ENCODE results near the gene RPS23.
A peak's percentile ranks its signal among the peaks of the same experiment; 100 is the strongest.

Gene RPS23

GRCh38 chr5:82246960-82247574 lies 31.1 kb downstream of the RPS23 start:
- no peak for TF ChIP-seq POLR2A (IDR thresholded peaks at IDR 0.05; ENCODE audit: low read length)
- TF ChIP-seq GATA1 (IDR thresholded peaks at IDR 0.05; ENCODE audit: low read depth, low read length): no peak
- no peak for DNase-seq

DNA sequence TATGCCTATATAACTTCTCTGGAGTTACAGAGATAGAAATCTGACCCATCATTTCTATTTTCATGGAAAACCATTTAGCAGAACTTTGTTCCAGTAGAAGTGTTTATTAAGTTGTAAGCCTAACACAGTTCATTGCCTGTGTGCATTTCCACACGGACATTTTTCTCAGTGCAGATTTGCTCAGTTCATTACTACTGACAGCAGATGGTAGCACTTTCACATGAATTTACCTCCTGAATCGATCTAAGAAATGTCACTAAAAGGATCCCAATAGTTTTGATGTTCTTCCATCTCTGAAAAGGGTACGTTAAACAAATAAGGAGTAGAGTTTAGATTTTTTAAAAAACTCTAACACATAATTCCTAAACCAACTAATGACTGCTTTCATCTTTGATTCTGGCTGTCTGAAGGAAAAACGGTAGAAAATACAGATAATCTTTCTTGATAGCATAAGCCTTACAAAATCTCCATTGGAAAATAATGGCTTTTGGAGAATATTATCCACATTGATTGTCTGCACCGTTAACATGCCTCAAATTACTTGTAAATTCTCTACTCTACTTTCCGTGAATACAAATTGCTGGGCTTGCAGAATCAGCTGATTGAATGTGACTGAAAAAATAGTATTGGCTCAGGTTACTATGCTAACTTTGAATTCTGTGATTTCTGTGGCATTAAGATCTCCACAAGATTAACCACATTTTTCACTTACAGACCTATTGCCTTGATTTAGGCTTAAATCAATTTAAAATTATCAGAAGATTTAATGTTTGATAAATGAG lies 33.1 kb downstream of the RPS23 start:
- TF ChIP-seq GATA1 (IDR thresholded peaks at IDR 0.05; ENCODE audit: low read depth, low read length): no peak
- TF ChIP-seq POLR2A (IDR thresholded peaks at IDR 0.05; ENCODE audit: low read length): no peak

DNA sequence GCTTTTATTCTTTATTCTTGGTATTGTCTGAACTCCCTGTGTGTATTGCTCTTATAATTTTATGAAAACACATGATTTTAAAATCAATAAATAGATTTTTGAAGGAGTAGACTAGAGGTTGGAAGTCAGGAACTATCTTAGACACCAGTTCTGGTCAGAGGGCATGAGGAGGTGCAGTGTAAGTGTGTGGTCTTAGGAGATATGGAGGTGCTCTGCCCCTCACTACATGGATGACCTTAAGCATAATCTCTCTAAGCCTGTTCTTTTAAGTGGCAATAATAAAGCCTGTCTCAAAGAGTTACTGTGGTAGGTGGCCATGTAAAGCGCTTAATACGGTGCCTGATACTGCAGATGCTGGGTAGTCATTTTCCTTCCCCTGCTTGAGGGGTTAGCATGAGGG lies 34.0 kb downstream of the RPS23 start:
- TF ChIP-seq GATA1 (IDR thresholded peaks at IDR 0.05; ENCODE audit: low read depth, low read length): no peak
- TF ChIP-seq POLR2A (IDR thresholded peaks at IDR 0.05; ENCODE audit: low read length): no peak
- DNase-seq: no peak

More for the DNA sequence above, 33.1 kb downstream of the RPS23 start:
- DNase-seq: no peak

GRCh38 chr5:82234885-82235284 lies 43.3 kb downstream of the RPS23 start:
- no peak for DNase-seq
- TF ChIP-seq POLR2A (IDR thresholded peaks at IDR 0.05; ENCODE audit: low read length) (no peak), GATA1 (IDR thresholded peaks at IDR 0.05; ENCODE audit: low read depth, low read length) (no peak)

GRCh38 chr5:82225525-82226172 lies 52.5 kb downstream of the RPS23 start:
- peak; percentile 60 to 79 for DNase-seq
- TF ChIP-seq GATA1 (IDR thresholded peaks at IDR 0.05; ENCODE audit: low read depth, low read length) (no peak), POLR2A (IDR thresholded peaks at IDR 0.05; ENCODE audit: low read length) (no peak)
